Ascending aorta (tissue), 2 donors: ENCODE measurements around the gene C9orf85. TPM values are rescaled to one million over a fixed set of nuclear protein-coding genes. Genes with fewer than 3 reads are reported as not detected.

Experiments
- DNase-seq, 2 donors: peaks; one replicate each; pipeline ENCODE4 v3.0.0-alpha.2; 2019; ENCODE audit warnings: low spot score in 2 of 2
- H3K27ac ChIP-seq, 2 donors: fragments of 200-600 bp; sonication (generic); one replicate each; pipeline ENCODE4 v1.5.1; 2016 to 2017; ENCODE audit warnings: mild to moderate bottlenecking in 1 of 2
- H3K27me3 ChIP-seq: fragments of 200-600 bp; sonication (generic); one replicate; pipeline ENCODE4 v1.5.1; 2017
- H3K36me3 ChIP-seq, 2 donors: fragments of 200-600 bp; sonication (generic); one replicate each; pipeline ENCODE4 v1.5.1; 2016
- H3K4me1 ChIP-seq, 2 donors: fragments of 200-600 bp; sonication (generic); one replicate each; pipeline ENCODE4 v1.5.1; 2016 to 2017; ENCODE audit warnings: mild to moderate bottlenecking in 1 of 2
- H3K4me3 ChIP-seq, 2 donors: fragments of 200-600 bp; sonication (generic); one replicate each; pipeline ENCODE4 v1.5.1; 2016 to 2017; ENCODE audit warnings: mild to moderate bottlenecking in 1 of 2
- H3K9me3 ChIP-seq, 2 donors: fragments of 200-600 bp; sonication (generic); one replicate each; pipeline ENCODE4 v1.5.1; 2016
- CTCF ChIP-seq, 3 experiments: fragments of 200-600 bp in 2 of 3; fragments of 450-650 bp in 1 of 3; sonication (generic) in 2 of 3; IDR thresholded peaks; one replicate each; pipeline ENCODE4 v1.5.1; 2016 to 2019; ENCODE audit warnings: antibody characterized with exemption in 3 of 3, mild to moderate bottlenecking in 1 of 3, moderate library complexity in 1 of 3
- intact Hi-C: fragments of 100-400 bp; cut with DNase I; formaldehyde crosslinking; loops from one replicate; pipeline ENCODE4 v1.15.1; 2023
- total RNA-seq: library from RNA; depleted of rRNA; stranded (reverse); fragments of >200 nt; gene quantifications from one replicate; pipeline ENCODE4 v1.1.0, GENCODE V29; 2016

C9orf85 gene
- total RNA-seq, 1 donor from 2014 or later: 2.6 TPM

- H3K4me1 ChIP-seq: no peaks in the 10 kb centered on the region
- intact Hi-C loops: loop anchor here (10.0 kb wide), 1 partner anchor 434 kb away; the partner anchor contains the start of gene ZFAND5
- no peak for TF ChIP-seq CTCF (IDR thresholded peaks at IDR 0.05)
- H3K4me3 ChIP-seq: no peak overlapping the region
- peaks cover 8 to 9% of the 10 kb centered on the region in 2 donors for H3K9me3 ChIP-seq
- no peak for DNase-seq
- no peaks in the 10 kb centered on the region for H3K27me3 ChIP-seq
- peak overlapping the region in 1 of 2 donors; percentile 24 for H3K27ac ChIP-seq
- no peaks in the 10 kb centered on the region for H3K36me3 ChIP-seq
Measured at GRCh38 chr9:71931166-71931565, 19.7 kb downstream of the C9orf85 start.

- Histone ChIP-seq H3K36me3 (no peaks in the 10 kb centered on the region), H3K4me1 (peaks cover 0 to 7% of the 10 kb centered on the region in 2 donors), H3K4me3 (no peak overlapping the region), H3K27me3 (no peaks in the 10 kb centered on the region), H3K27ac (peak overlapping the region; percentile 59 to 71), H3K9me3 (peaks cover 8 to 9% of the 10 kb centered on the region in 2 donors)
- DNase-seq: no peak
- intact Hi-C loops: loop anchor here (10.0 kb wide), 1 partner anchor 429 kb away; the partner anchor contains the start of gene ZFAND5
- TF ChIP-seq CTCF (IDR thresholded peaks at IDR 0.05): no peak
Measured at GRCh38 chr9:71936066-71936465, 24.6 kb downstream of the C9orf85 start.

GRCh38 chr9:71937070-71937625, 25.7 kb downstream of the C9orf85 start:
- H3K36me3 ChIP-seq: no peaks in the 10 kb centered on the region
- intact Hi-C loops: loop anchor here (10.0 kb wide), 1 partner anchor 428 kb away; the partner anchor contains the start of gene ZFAND5
- H3K27me3 ChIP-seq: no peaks in the 10 kb centered on the region
- H3K4me1 ChIP-seq: peaks cover 2 to 9% of the 10 kb centered on the region in 2 donors
- H3K27ac ChIP-seq: peak overlapping the region; percentile 59 to 71
- no peak for TF ChIP-seq CTCF (IDR thresholded peaks at IDR 0.05)
- H3K4me3 ChIP-seq: peak overlapping the region in 1 of 2 donors; percentile 44
- peaks cover 8 to 9% of the 10 kb centered on the region in 2 donors for H3K9me3 ChIP-seq
- no peak for DNase-seq

- no peak for TF ChIP-seq CTCF (IDR thresholded peaks at IDR 0.05)
- H3K4me1 ChIP-seq: peaks cover 2 to 12% of the 10 kb centered on the region in 2 donors
- H3K27ac ChIP-seq: peak overlapping the region; percentile 59 to 71
- H3K36me3 ChIP-seq: no peaks in the 10 kb centered on the region
- DNase-seq: no peak
- intact Hi-C loops: loop anchor here (10.0 kb wide), 1 partner anchor 427 kb away; the partner anchor contains the start of gene ZFAND5
- H3K4me3 ChIP-seq: peak overlapping the region in 1 of 2 donors; percentile 44
- H3K27me3 ChIP-seq: no peaks in the 10 kb centered on the region
- H3K9me3 ChIP-seq: peaks cover 3 to 4% of the 10 kb centered on the region in 2 donors
Measured at GRCh38 chr9:71937898-71938297, 26.5 kb downstream of the C9orf85 start.

- Histone ChIP-seq H3K4me3 (no peak overlapping the region), H3K9me3 (no peaks in the 10 kb centered on the region), H3K27ac (no peak overlapping the region), H3K36me3 (no peaks in the 10 kb centered on the region), H3K27me3 (no peaks in the 10 kb centered on the region), H3K4me1 (peaks cover 2 to 19% of the 10 kb centered on the region in 2 donors)
- no peak for TF ChIP-seq CTCF (IDR thresholded peaks at IDR 0.05)
- intact Hi-C loops: loop anchor here (2.0 kb wide), 1 partner anchor 30 kb away; the partner anchor contains the start of genes ABHD17B and C9orf85
- DNase-seq: no peak
Measured at GRCh38 chr9:71941060-71941568, 29.7 kb downstream of the C9orf85 start.
